Endothelial cell of umbilical vein (primary cell): ENCODE results near the gene CCDC172. TPM values are rescaled to one million over a fixed set of nuclear protein-coding genes. Genes with fewer than 3 reads are reported as not detected.

ENCODE experiments used
- BruUV-seq: library from RNA; stranded (reverse); fragments of 400-500 nt; replicated peaks from 2 replicates; lab custom pipeline; 2021; lab: Mats Ljungman, UMichigan
- CTCF ChIA-PET: fragments of 300-600, 350-600 bp; sonication (Branson Sonifier 250); formaldehyde crosslinking; loops from one replicate; lab custom pipeline; 2021; ENCODE audit warnings: antibody characterized with exemption, inconsistent platforms; lab: Charles Lee
- POLR2A ChIA-PET: fragments of 300-600, 350-600 bp; sonication (Branson Sonifier 250); formaldehyde crosslinking; loops from one replicate; lab custom pipeline; 2021; ENCODE audit warnings: antibody characterized with exemption, inconsistent platforms; lab: Charles Lee
- DNase-seq: peaks from one replicate; pipeline ENCODE4 v3.0.0-alpha.2; 2011; ENCODE audit warnings: low read depth, low spot score
- FAIRE-seq: peaks from 2 replicates; lab custom pipeline; 2011; peaks lifted over from hg19 to GRCh38; lab: Jason Lieb, UNC
- H2AFZ ChIP-seq: 2 replicates; pipeline ENCODE4 v1.6.0; 2012; ENCODE audit warnings: low read depth, low read length, control low read depth, inconsistent platforms
- H3K27ac ChIP-seq: 2 replicates; pipeline ENCODE4 v1.5.1; 2011; ENCODE audit warnings: low read depth, mild to moderate bottlenecking, control low read depth, low read length, moderate library complexity; ENCODE audit not compliant: insufficient read depth
- H3K27me3 ChIP-seq, 2 experiments: 2 replicates each; pipeline versions ENCODE4 v1.6.0 to v1.6.1; 2011; ENCODE audit warnings: low read length in 2 of 2, mixed read lengths in 1 of 2; ENCODE audit not compliant: control insufficient read depth in 2 of 2, insufficient read depth in 2 of 2
- H3K36me3 ChIP-seq, 2 experiments: 2 replicates in 1 of 2; 3 replicates in 1 of 2; pipeline ENCODE4 v1.5.1; 2011; ENCODE audit warnings: low read length in 2 of 2, mild to moderate bottlenecking in 1 of 2, moderate library complexity in 1 of 2; ENCODE audit not compliant: control insufficient read depth in 2 of 2, insufficient read depth in 2 of 2; ENCODE audit errors: extremely low read depth in 1 of 2
- H3K4me1 ChIP-seq: 3 replicates; pipeline ENCODE4 v1.5.1; 2011; ENCODE audit warnings: mild to moderate bottlenecking, low read length; ENCODE audit not compliant: control insufficient read depth, insufficient read depth; ENCODE audit errors: extremely low read depth
- H3K4me2 ChIP-seq: 2 replicates; pipeline ENCODE4 v1.6.1; 2011; ENCODE audit warnings: low read length, control low read depth, mixed read lengths; ENCODE audit not compliant: insufficient read depth
- H3K4me3 ChIP-seq, 3 experiments: fragments of 200-600 bp in 1 of 3; sonication (generic), shearing (Covaris generic) in 1 of 3; replicated peaks in 1 of 3; 2 replicates each; pipeline ENCODE4 v1.5.1; 2011 to 2016; ENCODE audit warnings: control low read depth in 3 of 3, low read length in 3 of 3, mild to moderate bottlenecking in 2 of 3, inconsistent platforms in 1 of 3, low read depth in 1 of 3, moderate library complexity in 1 of 3; ENCODE audit not compliant: insufficient read depth in 1 of 3
- H3K79me2 ChIP-seq: 2 replicates; pipeline ENCODE4 v1.6.0; 2012; ENCODE audit warnings: low read length, inconsistent platforms; ENCODE audit not compliant: control insufficient read depth, insufficient read depth
- H3K9ac ChIP-seq: replicated peaks from 2 replicates; pipeline ENCODE3; 2011; ENCODE audit warnings: low read length, control low read depth; ENCODE audit not compliant: insufficient read depth; ENCODE audit errors: extremely low read depth
- H3K9me1 ChIP-seq: replicated peaks from 3 replicates; pipeline ENCODE4 v1.6.0; 2011; ENCODE audit warnings: mild to moderate bottlenecking, low read length; ENCODE audit not compliant: control insufficient read depth, insufficient read depth; ENCODE audit errors: extremely low read depth
- H3K9me3 ChIP-seq: replicated peaks from 2 replicates; pipeline ENCODE4 v1.5.1; 2012; ENCODE audit warnings: low read length, inconsistent platforms; ENCODE audit not compliant: control insufficient read depth, insufficient read depth
- H4K20me1 ChIP-seq: replicated peaks from 2 replicates; pipeline ENCODE3; 2011; ENCODE audit warnings: mild to moderate bottlenecking, low read length; ENCODE audit not compliant: control insufficient read depth, insufficient read depth; ENCODE audit errors: extremely low read depth
- FOS ChIP-seq: IDR thresholded peaks from 2 replicates; pipeline ENCODE4 v1.6.1; 2011; ENCODE audit warnings: mild to moderate bottlenecking, low read length, moderate library complexity, borderline replicate concordance; ENCODE audit not compliant: insufficient read depth
- JUN ChIP-seq: IDR thresholded peaks from 2 replicates; pipeline ENCODE4 v1.6.1; 2011; ENCODE audit warnings: borderline replicate concordance, low read depth; ENCODE audit not compliant: insufficient read length, insufficient read depth
- POLR2A ChIP-seq: IDR thresholded peaks from 2 replicates; pipeline ENCODE4 v1.6.1; 2012; ENCODE audit warnings: low read depth, mild to moderate bottlenecking, control low read depth, low read length
- POLR2AphosphoS5 ChIP-seq: IDR thresholded peaks from 2 replicates; pipeline ENCODE4 v1.6.1; 2012; ENCODE audit warnings: low read depth, mild to moderate bottlenecking, control low read depth, low read length, moderate library complexity; ENCODE audit not compliant: insufficient read depth
- dilution Hi-C: fragments of 300-500 bp; cut with MboI; formaldehyde crosslinking; loops from one replicate; pipeline ENCODE4 v1.15.0; 2019; ENCODE audit warnings: low sequenced_read_pairs; ENCODE audit not compliant: extremely low pct_ligation_motif_present
- intact Hi-C: fragments of 100-400 bp; cut with micrococcal nuclease; formaldehyde crosslinking; loops from one replicate; pipeline ENCODE4 v1.10.0; 2022
- polyA plus RNA-seq, 4 experiments: library from polyadenylated mRNA; depleted of rRNA in 3 of 4; stranded (reverse) in 3 of 4; unstranded in 1 of 4; fragments of >200 nt; gene quantifications; 2 replicates each; pipeline versions ENCODE4 v1.2.1 to v1.2.3, GENCODE V29; 2011 to 2012; ENCODE audit warnings: missing spikeins in 1 of 4
- total RNA-seq: library from RNA; stranded (reverse); gene quantifications from 2 replicates; pipeline ENCODE4 v1.2.3, GENCODE V29; 2021

The CCDC172 gene
- total and polyA plus RNA-seq, 2 donors (not counting 3 experiments of a cell fraction or from before 2014, with no cell fraction given) = not detected

GRCh38 chr10:116311016-116311415 is 13.2 kb upstream of the CCDC172 start:
- BruUV-seq = no TSS peak
- no peak overlapping the region for H3K27ac ChIP-seq
- H3K9me1 ChIP-seq = no peaks in the 10 kb centered on the region
- H3K4me3 ChIP-seq = no peak overlapping the region
- DNase-seq (no peak), FAIRE-seq (no peak)
- no peaks in the 10 kb centered on the region for H4K20me1 ChIP-seq
- dilution Hi-C loops = no loop called here
- ChIA-PET CTCF (no interaction called here), POLR2A (no interaction called here)
- intact Hi-C loops = no loop called here
- H2AFZ ChIP-seq = no peak overlapping the region
- H3K27me3 ChIP-seq = no peaks in the 10 kb centered on the region
- H3K4me2 ChIP-seq = no peak overlapping the region
- no peaks in the 10 kb centered on the region for H3K4me1 ChIP-seq
- no peaks in the 10 kb centered on the region for H3K36me3 ChIP-seq
- no peak overlapping the region for H3K9ac ChIP-seq
- no peaks in the 10 kb centered on the region for H3K79me2 ChIP-seq
- TF ChIP-seq POLR2AphosphoS5 (no peak), JUN (no peak), POLR2A (no peak)
- no peaks in the 10 kb centered on the region for H3K9me3 ChIP-seq

GRCh38 chr10:116311706-116312490 is 12.3 kb upstream of the CCDC172 start:
- dilution Hi-C loops (no loop called here), intact Hi-C loops (no loop called here)
- DNase-seq (no peak), FAIRE-seq (no peak)
- no peak for TF ChIP-seq FOS
- Histone ChIP-seq H3K9me1 (no peaks in the 10 kb centered on the region), H3K4me2 (no peak overlapping the region), H3K36me3 (no peaks in the 10 kb centered on the region), H3K79me2 (no peaks in the 10 kb centered on the region), H2AFZ (no peak overlapping the region), H3K27me3 (no peaks in the 10 kb centered on the region), H3K4me3 (no peak overlapping the region), H3K27ac (no peak overlapping the region), H3K4me1 (no peaks in the 10 kb centered on the region), H3K9me3 (no peaks in the 10 kb centered on the region), H4K20me1 (no peaks in the 10 kb centered on the region), H3K9ac (no peak overlapping the region)
- ChIA-PET CTCF (no interaction called here), POLR2A (no interaction called here)
- no TSS peak for BruUV-seq
